NB4 (cell line): ENCODE data around the gene NOL6.
A peak's percentile ranks its signal among the peaks of the same experiment; 100 is the strongest.

ENCODE experiments used
- DNase-seq: peaks from one replicate; pipeline ENCODE4 v3.0.0; 2010; ENCODE audit warnings: low read depth
- H3K4me3 ChIP-seq: one replicate; pipeline ENCODE4 v1.5.1; 2011; ENCODE audit warnings: mild to moderate bottlenecking, low read depth, low read length, moderate library complexity
- MYC ChIP-seq: IDR thresholded peaks from 2 replicates; pipeline ENCODE4 v1.6.1; 2011; ENCODE audit warnings: low read depth, low read length
- POLR2A ChIP-seq: IDR thresholded peaks from 2 replicates; pipeline ENCODE4 v1.6.1; 2011; ENCODE audit warnings: mild to moderate bottlenecking; ENCODE audit not compliant: insufficient read length; ENCODE audit errors: extremely low read depth
- TF ChIP-seq, protein P1 (sequence below): IDR thresholded peaks from one replicate; pipeline ENCODE4 v1.5.1; 2012; ENCODE audit warnings: low read depth, low read length
- TF ChIP-seq, protein P2 (sequence below): IDR thresholded peaks from 2 replicates; pipeline ENCODE4 v1.6.1; 2011; ENCODE audit warnings: low read depth, low read length

NOL6 gene

DNA sequence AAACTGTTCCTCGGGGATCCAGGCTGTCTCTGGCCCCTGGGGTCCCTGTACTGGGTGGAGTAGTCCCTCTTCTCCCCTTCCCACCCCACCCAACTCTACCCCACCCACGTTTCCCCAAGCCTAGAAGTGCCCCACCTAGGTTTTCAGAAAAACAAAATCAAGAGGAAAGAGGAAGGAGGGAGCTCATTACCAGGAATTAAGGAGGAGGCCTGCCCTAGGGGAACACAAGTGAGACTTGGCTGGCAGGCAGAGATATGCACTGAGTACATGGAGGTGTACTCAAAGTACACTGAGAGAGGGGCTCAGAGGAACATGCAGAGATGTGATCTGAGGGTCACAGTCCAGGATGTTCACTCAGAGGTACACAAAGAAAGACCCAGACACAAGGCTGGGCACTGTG, 36.5 kb downstream of the NOL6 start:
- H3K4me3 ChIP-seq = no peak overlapping the region
- TF ChIP-seq MYC (no peak), POLR2A (no peak)
- TF ChIP-seq, protein P1, sequence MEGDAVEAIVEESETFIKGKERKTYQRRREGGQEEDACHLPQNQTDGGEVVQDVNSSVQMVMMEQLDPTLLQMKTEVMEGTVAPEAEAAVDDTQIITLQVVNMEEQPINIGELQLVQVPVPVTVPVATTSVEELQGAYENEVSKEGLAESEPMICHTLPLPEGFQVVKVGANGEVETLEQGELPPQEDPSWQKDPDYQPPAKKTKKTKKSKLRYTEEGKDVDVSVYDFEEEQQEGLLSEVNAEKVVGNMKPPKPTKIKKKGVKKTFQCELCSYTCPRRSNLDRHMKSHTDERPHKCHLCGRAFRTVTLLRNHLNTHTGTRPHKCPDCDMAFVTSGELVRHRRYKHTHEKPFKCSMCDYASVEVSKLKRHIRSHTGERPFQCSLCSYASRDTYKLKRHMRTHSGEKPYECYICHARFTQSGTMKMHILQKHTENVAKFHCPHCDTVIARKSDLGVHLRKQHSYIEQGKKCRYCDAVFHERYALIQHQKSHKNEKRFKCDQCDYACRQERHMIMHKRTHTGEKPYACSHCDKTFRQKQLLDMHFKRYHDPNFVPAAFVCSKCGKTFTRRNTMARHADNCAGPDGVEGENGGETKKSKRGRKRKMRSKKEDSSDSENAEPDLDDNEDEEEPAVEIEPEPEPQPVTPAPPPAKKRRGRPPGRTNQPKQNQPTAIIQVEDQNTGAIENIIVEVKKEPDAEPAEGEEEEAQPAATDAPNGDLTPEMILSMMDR = no peak
- TF ChIP-seq, protein P2, sequence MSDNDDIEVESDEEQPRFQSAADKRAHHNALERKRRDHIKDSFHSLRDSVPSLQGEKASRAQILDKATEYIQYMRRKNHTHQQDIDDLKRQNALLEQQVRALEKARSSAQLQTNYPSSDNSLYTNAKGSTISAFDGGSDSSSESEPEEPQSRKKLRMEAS = no peak
- DNase-seq = no peak

DNA sequence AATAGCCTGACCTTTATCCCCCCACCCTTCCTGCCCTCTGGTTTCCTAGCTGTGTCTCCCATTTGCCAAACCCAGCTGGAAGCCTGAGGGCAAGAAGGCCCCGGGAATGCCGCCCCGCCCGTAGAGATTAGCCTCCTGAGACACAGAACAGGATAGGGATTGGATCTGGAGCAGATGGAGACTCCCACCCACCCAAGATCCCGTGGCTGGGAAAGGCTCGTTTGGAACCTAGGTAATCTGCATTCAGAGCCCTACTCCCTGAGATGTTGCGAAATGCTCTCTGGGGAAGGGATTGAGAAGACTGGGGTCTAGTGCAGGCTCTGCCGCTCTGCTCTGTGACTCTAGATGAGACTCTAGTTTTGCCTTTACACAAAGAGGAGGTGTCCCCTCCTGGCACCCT, 37.3 kb downstream of the NOL6 start:
- H3K4me3 ChIP-seq = no peak overlapping the region
- TF ChIP-seq POLR2A (no peak), MYC (no peak)
- TF ChIP-seq, protein P2 = no peak
- TF ChIP-seq, protein P1 = no peak
- peak; percentile 71 for DNase-seq

DNA sequence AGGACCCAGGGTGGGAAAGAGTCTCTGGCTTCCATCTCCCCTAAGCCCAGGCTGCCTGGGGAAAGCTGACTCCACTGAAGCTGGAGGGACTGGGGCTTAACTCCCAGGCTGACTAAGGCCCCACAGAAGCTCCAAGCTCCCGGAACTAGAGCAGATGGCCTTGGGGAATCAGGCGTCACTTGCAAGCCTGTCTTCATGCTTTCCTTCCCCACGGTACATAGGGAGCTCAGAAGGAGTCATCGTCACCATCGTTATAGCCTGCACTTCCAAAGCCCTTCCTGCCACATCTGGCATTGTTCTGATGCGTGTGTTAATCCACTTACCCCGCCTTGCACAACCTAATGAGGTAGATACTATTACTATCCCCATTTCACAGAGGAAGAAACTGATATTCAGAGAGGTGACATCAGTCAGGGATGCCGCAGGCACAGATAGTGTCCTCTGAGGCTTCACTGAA, 37.9 kb downstream of the NOL6 start:
- H3K4me3 ChIP-seq = no peak overlapping the region
- TF ChIP-seq POLR2A (no peak), MYC (no peak)
- TF ChIP-seq, protein P2 = no peak
- TF ChIP-seq, protein P1 = no peak
- DNase-seq = no peak

DNA sequence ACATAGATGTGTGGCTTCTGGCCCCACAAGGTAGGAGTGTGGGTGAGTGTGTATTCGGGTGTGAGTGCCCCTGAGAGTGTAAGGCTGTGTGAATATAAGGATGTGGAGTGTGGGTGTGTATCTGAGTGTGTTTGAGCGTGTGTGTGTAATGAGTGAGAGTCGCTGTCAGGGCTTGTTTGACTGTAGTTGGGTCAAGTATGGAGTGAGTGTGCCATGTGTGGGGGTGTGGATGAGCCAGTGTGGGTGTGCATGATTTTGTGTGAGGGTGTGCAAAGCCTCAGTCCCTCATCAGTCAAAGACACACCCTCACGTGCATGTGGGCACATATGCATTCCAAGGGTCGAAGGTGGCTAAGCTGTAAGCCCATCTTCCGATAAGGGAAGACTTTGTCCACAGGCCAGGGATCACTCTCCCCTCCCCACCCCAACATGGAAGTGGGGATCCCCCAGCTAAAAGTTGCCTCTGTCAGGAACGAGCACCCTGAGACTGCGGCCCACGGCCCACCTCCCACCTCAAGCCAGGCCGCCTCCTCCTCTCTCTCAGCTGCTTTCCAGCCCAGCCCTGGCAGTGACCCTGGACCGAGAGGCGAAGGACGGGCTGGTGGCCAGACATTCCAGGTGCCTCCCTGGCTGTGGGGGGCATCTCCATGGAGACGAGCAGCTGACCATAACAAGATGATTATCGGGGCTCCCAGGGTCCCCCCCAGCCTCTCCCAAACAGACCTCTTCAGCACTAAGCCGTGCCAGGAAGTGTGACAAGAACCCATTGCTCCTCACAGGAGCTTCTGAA, 39.2 kb downstream of the NOL6 start:
- no peak for DNase-seq
- no peak overlapping the region for H3K4me3 ChIP-seq
- TF ChIP-seq, protein P2 = no peak
- no peak for TF ChIP-seq POLR2A
- TF ChIP-seq, protein P1 = no peak

DNA sequence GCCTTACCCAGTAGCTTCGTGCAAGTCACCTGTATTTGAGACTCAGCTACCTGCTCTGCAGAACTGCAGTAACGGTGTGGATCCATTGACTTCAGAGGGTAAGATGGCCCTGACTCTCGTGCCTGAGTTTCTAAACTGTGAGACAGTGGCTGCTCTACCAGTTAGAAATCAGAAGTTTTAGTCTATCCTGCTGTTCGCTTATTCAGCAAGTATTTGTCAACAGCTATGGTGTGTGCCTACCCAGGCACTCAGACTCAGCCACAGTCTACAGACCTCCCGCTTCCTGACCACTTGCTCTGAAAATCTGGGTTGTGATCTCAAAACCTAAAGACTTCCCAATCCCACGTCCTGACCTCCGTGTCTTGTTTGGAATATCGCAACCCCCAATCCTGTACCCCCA, 39.9 kb downstream of the NOL6 start:
- no peak overlapping the region for H3K4me3 ChIP-seq
- no peak for TF ChIP-seq POLR2A
- TF ChIP-seq, protein P2 = no peak
- no peak for TF ChIP-seq MYC
- TF ChIP-seq, protein P1 = no peak

More for the DNA sequence above, 39.9 kb downstream of the NOL6 start:
- no peak for DNase-seq
